ENCODE data around the gene PCGF2.

DNA sequence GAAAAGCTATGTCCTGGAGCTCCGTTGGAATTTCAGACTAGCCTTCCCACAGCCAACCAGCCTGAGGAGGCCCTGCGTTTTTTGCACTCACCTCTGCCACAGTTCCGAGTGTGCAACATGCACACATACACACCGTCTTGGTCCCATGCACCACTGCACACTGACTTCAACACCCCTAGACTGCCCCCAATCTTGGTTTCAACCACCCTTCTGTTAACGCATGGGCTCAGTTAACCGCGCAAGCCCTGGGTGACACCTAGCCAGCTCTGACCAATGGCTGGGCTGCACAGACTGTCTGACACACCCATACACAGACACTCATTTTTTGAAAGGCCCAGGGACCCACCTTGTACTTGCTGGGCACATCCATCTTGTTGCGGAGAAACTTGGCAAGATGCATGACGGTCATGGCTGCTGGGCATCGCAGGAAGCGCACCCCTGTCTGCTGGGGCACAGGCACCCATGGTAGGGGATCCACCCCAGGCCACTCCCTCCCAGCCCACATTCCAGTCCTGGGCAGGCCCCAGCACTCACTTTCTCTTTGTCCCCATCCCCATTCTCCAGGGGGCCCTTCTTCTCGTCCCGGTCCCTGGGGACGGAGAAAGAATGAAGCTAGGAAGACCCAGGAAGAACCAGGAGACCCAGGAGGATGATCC is 10.0 kb downstream of the PCGF2 start:
- TF ChIP-seq, protein P1, sequence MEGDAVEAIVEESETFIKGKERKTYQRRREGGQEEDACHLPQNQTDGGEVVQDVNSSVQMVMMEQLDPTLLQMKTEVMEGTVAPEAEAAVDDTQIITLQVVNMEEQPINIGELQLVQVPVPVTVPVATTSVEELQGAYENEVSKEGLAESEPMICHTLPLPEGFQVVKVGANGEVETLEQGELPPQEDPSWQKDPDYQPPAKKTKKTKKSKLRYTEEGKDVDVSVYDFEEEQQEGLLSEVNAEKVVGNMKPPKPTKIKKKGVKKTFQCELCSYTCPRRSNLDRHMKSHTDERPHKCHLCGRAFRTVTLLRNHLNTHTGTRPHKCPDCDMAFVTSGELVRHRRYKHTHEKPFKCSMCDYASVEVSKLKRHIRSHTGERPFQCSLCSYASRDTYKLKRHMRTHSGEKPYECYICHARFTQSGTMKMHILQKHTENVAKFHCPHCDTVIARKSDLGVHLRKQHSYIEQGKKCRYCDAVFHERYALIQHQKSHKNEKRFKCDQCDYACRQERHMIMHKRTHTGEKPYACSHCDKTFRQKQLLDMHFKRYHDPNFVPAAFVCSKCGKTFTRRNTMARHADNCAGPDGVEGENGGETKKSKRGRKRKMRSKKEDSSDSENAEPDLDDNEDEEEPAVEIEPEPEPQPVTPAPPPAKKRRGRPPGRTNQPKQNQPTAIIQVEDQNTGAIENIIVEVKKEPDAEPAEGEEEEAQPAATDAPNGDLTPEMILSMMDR (conservative IDR thresholded peaks at IDR 0.05 in 1 of 2, IDR thresholded peaks at IDR 0.05 in 1 of 2; ENCODE audit: extremely low read depth in 1 of 2, insufficient read depth in 1 of 2, low read depth in 1 of 2, low read length in 2 of 2) = no peak
- TF ChIP-seq EZH2 (IDR thresholded peaks at IDR 0.05; ENCODE audit: borderline replicate concordance, low read length) = no peak

All from mammary epithelial cell (primary cell).